Lower leg skin (tissue), 4 donors: Measurements from ENCODE around the gene PES1. TPM values are rescaled to one million over a fixed set of nuclear protein-coding genes. Genes with fewer than 3 reads are reported as not detected.
"Not testable (repeated sequence)": the region's sequence is repeated elsewhere in the genome, so short reads cannot be mapped to it uniquely, and the experiment has no call there.

ENCODE experiments used
- DNase-seq, 2 donors: peaks; one replicate each; pipeline ENCODE4 v3.0.0-alpha.2; 2019; ENCODE audit warnings: low spot score in 2 of 2
- H3K4me3 ChIP-seq: fragments of 200-600 bp; sonication (generic); 2 replicates; pipeline ENCODE4 v1.5.1; 2017; ENCODE audit warnings: mild to moderate bottlenecking, low read depth; ENCODE audit not compliant: poor library complexity, severe bottlenecking
- POLR2A ChIP-seq, 2 donors: fragments of 450-650 bp; IDR thresholded peaks; one replicate each; pipeline ENCODE4 v1.6.1; 2016 to 2017; ENCODE audit warnings: antibody characterized with exemption in 2 of 2, mild to moderate bottlenecking in 1 of 2, moderate library complexity in 1 of 2
- WGBS, 2 donors: methylation state at CpG; one replicate each; pipeline ENCODE4 v1.1.5; 2018; 5-methylcytosine and 5-hydroxymethylcytosine counted together
- intact Hi-C: fragments of 100-400 bp; cut with DNase I; formaldehyde crosslinking; loops from one replicate; pipeline ENCODE4 v1.15.0; 2023; ENCODE audit warnings: low total_unique reads
- total RNA-seq, 4 donors: library from RNA; depleted of rRNA; stranded (reverse); fragments of >200 nt; gene quantifications; one replicate each; pipeline ENCODE4 v1.1.0, GENCODE V29; 2016
- TF ChIP-seq, protein P1 (sequence below), 3 donors: fragments of 450-650 bp; IDR thresholded peaks; one replicate each; pipeline ENCODE4 v1.5.1; 2016; ENCODE audit warnings: antibody characterized with exemption in 3 of 3, mild to moderate bottlenecking in 3 of 3, moderate library complexity in 2 of 3

PES1 gene
- total RNA-seq, 4 donors from 2014 or later: 43.1 to 55.6 (median 49.1) TPM

GRCh38 chr22:30541961-30542810 is 49.5 kb downstream of the PES1 start:
- no peak overlapping the region for H3K4me3 ChIP-seq
- no peak for DNase-seq
- no peak for TF ChIP-seq POLR2A (IDR thresholded peaks at IDR 0.05)
- TF ChIP-seq, protein P1, sequence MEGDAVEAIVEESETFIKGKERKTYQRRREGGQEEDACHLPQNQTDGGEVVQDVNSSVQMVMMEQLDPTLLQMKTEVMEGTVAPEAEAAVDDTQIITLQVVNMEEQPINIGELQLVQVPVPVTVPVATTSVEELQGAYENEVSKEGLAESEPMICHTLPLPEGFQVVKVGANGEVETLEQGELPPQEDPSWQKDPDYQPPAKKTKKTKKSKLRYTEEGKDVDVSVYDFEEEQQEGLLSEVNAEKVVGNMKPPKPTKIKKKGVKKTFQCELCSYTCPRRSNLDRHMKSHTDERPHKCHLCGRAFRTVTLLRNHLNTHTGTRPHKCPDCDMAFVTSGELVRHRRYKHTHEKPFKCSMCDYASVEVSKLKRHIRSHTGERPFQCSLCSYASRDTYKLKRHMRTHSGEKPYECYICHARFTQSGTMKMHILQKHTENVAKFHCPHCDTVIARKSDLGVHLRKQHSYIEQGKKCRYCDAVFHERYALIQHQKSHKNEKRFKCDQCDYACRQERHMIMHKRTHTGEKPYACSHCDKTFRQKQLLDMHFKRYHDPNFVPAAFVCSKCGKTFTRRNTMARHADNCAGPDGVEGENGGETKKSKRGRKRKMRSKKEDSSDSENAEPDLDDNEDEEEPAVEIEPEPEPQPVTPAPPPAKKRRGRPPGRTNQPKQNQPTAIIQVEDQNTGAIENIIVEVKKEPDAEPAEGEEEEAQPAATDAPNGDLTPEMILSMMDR (IDR thresholded peaks at IDR 0.05): no peak
- intact Hi-C loops: no loop called here
- 6% methylated on average over 50 to 53 of the region's 64 CpGs for WGBS, 2 donors

DNA sequence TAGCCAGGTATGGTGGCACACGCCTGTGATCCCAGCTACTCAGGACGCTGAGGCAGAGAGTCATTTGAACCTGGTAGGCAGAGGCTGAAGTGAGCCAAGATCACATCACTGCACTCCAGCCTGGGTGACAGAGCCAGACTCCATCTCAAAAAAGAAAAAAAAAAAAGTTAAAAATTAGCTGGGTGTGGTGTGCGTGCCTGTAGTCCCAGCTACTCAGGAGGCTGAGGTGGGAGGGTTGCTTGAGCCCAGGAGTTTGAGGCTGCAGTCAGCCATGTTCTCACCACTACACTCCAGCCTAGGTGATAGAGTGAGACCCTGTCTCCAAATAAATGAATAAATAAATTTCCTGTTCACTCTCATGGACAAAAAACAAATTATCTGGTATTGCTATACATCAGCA is 50.2 kb downstream of the PES1 start:
- intact Hi-C loops, DNase-seq, H3K4me3 ChIP-seq: not testable (repeated sequence)
- WGBS, 2 donors: 78 to 79% methylated on average over 3 of the region's 3 CpGs

GRCh38 chr22:30539368-30539767 is 52.3 kb downstream of the PES1 start:
- H3K4me3 ChIP-seq: no peak overlapping the region
- TF ChIP-seq, protein P1 (IDR thresholded peaks at IDR 0.05): no peak
- no peak for TF ChIP-seq POLR2A (IDR thresholded peaks at IDR 0.05)
- DNase-seq: no peak
- intact Hi-C loops: no loop called here
- 100% methylated on average over 1 of the region's 1 CpG for WGBS, 2 donors

- TF ChIP-seq, protein P1 (IDR thresholded peaks at IDR 0.05): no peak
- no peak for TF ChIP-seq POLR2A (IDR thresholded peaks at IDR 0.05)
- no peak for DNase-seq
- H3K4me3 ChIP-seq: no peak overlapping the region
- 78 to 83% methylated on average over 6 of the region's 6 CpGs for WGBS, 2 donors
- intact Hi-C loops: no loop called here
Observed at GRCh38 chr22:30538280-30538679, 53.4 kb downstream of the PES1 start.

GRCh38 chr22:30537083-30537731 is 54.5 kb downstream of the PES1 start:
- no peak for DNase-seq
- no peak overlapping the region for H3K4me3 ChIP-seq
- intact Hi-C loops: no loop called here
- no peak for TF ChIP-seq POLR2A (IDR thresholded peaks at IDR 0.05)
- TF ChIP-seq, protein P1 (IDR thresholded peaks at IDR 0.05): no peak
- WGBS, 2 donors: 82 to 85% methylated on average over 9 of the region's 9 CpGs

- TF ChIP-seq, protein P1 (IDR thresholded peaks at IDR 0.05): no peak
- no peak for TF ChIP-seq POLR2A (IDR thresholded peaks at IDR 0.05)
- intact Hi-C loops: no loop called here
Observed at GRCh38 chr22:30535182-30535581, 56.5 kb downstream of the PES1 start.

More at GRCh38 chr22:30535182-30535581, 56.5 kb downstream of the PES1 start:
- H3K4me3 ChIP-seq: no peak overlapping the region
- no peak for DNase-seq
- WGBS, 2 donors: 84 to 95% methylated on average over 4 of the region's 4 CpGs
